Activated CD8-positive, alpha-beta T cell treated with anti-CD3 and anti-CD28 coated beads, Interleukin-2, amount 10 ng/mL, durations not matched to agents 7 days and 5 days (primary cell): ENCODE data around the gene PISD. TPM values are rescaled to one million over a fixed set of nuclear protein-coding genes. Genes with fewer than 3 reads are reported as not detected.
A peak's percentile ranks its signal among the peaks of the same experiment; 100 is the strongest.
"Not testable (repeated sequence)": the region's sequence is repeated elsewhere in the genome, so short reads cannot be mapped to it uniquely, and the experiment has no call there.

Experiments used
- ATAC-seq: fragments of 150-1000 bp; cut with Tn5 transposase; one replicate; pipeline ENCODE4 v1.10.0; 2021; ENCODE audit warnings: moderate library complexity
- CTCF ChIA-PET: fragments of 350-600 bp; sonication (Branson Sonifier 250); formaldehyde crosslinking; loops from one replicate; lab custom pipeline; 2021; ENCODE audit warnings: antibody characterized with exemption; lab: Charles Lee
- POLR2A ChIA-PET: fragments of 350-600 bp; sonication (Branson Sonifier 250); formaldehyde crosslinking; loops from one replicate; lab custom pipeline; 2021; ENCODE audit warnings: antibody characterized with exemption; lab: Charles Lee
- DNase-seq: peaks from one replicate; pipeline ENCODE4 v3.0.0-alpha.2; 2020
- H3K27ac Mint-ChIP-seq: one replicate; pipeline ENCODE4 v1.8.0; 2021; ENCODE audit warnings: mild to moderate bottlenecking, mixed read lengths
- H3K27me3 Mint-ChIP-seq: one replicate; pipeline ENCODE4 v1.8.0; 2021; ENCODE audit warnings: low read depth, mixed read lengths
- H3K36me3 Mint-ChIP-seq: one replicate; pipeline ENCODE4 v1.8.0; 2021; ENCODE audit warnings: low read depth, mixed read lengths
- H3K4me1 Mint-ChIP-seq: one replicate; pipeline ENCODE4 v1.8.0; 2021; ENCODE audit warnings: low read depth, mixed read lengths
- H3K4me3 Mint-ChIP-seq: one replicate; pipeline ENCODE4 v1.8.0; 2021; ENCODE audit warnings: mild to moderate bottlenecking, mixed read lengths
- H3K9me3 Mint-ChIP-seq: one replicate; pipeline ENCODE4 v1.8.0; 2022; ENCODE audit warnings: mixed read lengths; ENCODE audit not compliant: insufficient read depth
- total RNA-seq, 2 experiments: library from RNA; stranded (reverse); gene quantifications; one replicate each; pipeline ENCODE4 v1.2.3, GENCODE V29; 2021

The PISD gene
- total RNA-seq, 2 experiments from 2014 or later, result 28.8 to 29.2 TPM

GRCh38 chr22:31681349-31682345, 19.6 kb upstream of the PISD start:
- DNase-seq, result no peak
- POLR2A ChIA-PET, result interaction anchor here (0.5 kb wide), 1 partner anchor 10 kb away, joined by 3 read pairs; no protein-coding TSS in a partner anchor
- H3K36me3 Mint-ChIP-seq, result peaks cover 33% of the 10 kb centered on the region
- CTCF ChIA-PET, result interaction anchor here (0.8 to 1.5 kb wide), 4 partner anchors 13 to 289 kb away, joined by 3 to 7 read pairs (median 4); no protein-coding TSS in a partner anchor
- H3K4me1 Mint-ChIP-seq, result peaks cover 14% of the 10 kb centered on the region
- no peak overlapping the region for H3K27ac Mint-ChIP-seq
- H3K4me3 Mint-ChIP-seq, result no peak overlapping the region
- no peak for ATAC-seq
- no peaks in the 10 kb centered on the region for H3K27me3 Mint-ChIP-seq
- no peaks in the 10 kb centered on the region for H3K9me3 Mint-ChIP-seq

GRCh38 chr22:31680861-31681341, 18.9 kb upstream of the PISD start:
- no peak overlapping the region for H3K4me3 Mint-ChIP-seq
- no peak for ATAC-seq
- ChIA-PET CTCF (interaction anchor here (0.8 to 1.5 kb wide), 3 partner anchors 12 to 290 kb away, joined by 3 to 7 read pairs (median 3); no protein-coding TSS in a partner anchor), POLR2A (interaction anchor here (0.5 kb wide), 1 partner anchor 9 kb away, joined by 3 read pairs; no protein-coding TSS in a partner anchor)
- peaks cover 19% of the 10 kb centered on the region for H3K4me1 Mint-ChIP-seq
- H3K9me3 Mint-ChIP-seq, result no peaks in the 10 kb centered on the region
- H3K27me3 Mint-ChIP-seq, result no peaks in the 10 kb centered on the region
- H3K27ac Mint-ChIP-seq, result no peak overlapping the region
- H3K36me3 Mint-ChIP-seq, result peaks cover 31% of the 10 kb centered on the region
- no peak for DNase-seq

GRCh38 chr22:31678748-31679147, 16.7 kb upstream of the PISD start:
- no peaks in the 10 kb centered on the region for H3K9me3 Mint-ChIP-seq
- ChIA-PET POLR2A (no interaction called here), CTCF (no interaction called here)
- no peak overlapping the region for H3K4me3 Mint-ChIP-seq
- ATAC-seq (no peak), DNase-seq (no peak)
- H3K27ac Mint-ChIP-seq, result peak overlapping the region; percentile 53
- peaks cover 19% of the 10 kb centered on the region for H3K4me1 Mint-ChIP-seq
- H3K36me3 Mint-ChIP-seq, result peaks cover 12% of the 10 kb centered on the region
- no peaks in the 10 kb centered on the region for H3K27me3 Mint-ChIP-seq

- ATAC-seq, result peak; percentile 100
- Mint-ChIP-seq H3K27ac (peak overlapping the region; percentile 88), H3K4me3 (peak overlapping the region; percentile 82), H3K36me3 (peaks cover 4% of the 10 kb centered on the region), H3K9me3 (no peaks in the 10 kb centered on the region), H3K4me1 (peaks cover 19% of the 10 kb centered on the region), H3K27me3 (no peaks in the 10 kb centered on the region)
- ChIA-PET CTCF (interaction anchor here (0.9 to 4.3 kb wide), 6 partner anchors 8 to 294 kb away, joined by 3 to 67 read pairs (median 4); partner anchors contain the start of gene PISD), POLR2A (interaction anchor here (0.9 to 1.8 kb wide), 10 partner anchors 8 to 269 kb away, joined by 3 to 14 read pairs (median 5); partner anchors contain the start of genes DEPDC5 and PISD)
- DNase-seq, result peak; percentile 93
Observed at GRCh38 chr22:31676700-31677099, 14.7 kb upstream of the PISD start.

- ChIA-PET CTCF (interaction anchor here (4.3 kb wide), 1 partner anchor 10 kb away, joined by 67 read pairs; the partner anchor contains the start of gene PISD), POLR2A (interaction anchor here (1.0 kb wide), 1 partner anchor 80 kb away, joined by 4 read pairs; the partner anchor contains the start of gene DEPDC5)
- not testable (repeated sequence) for ATAC-seq, DNase-seq, H3K36me3 Mint-ChIP-seq, H3K27me3 Mint-ChIP-seq, H3K9me3 Mint-ChIP-seq, H3K27ac Mint-ChIP-seq, H3K4me3 Mint-ChIP-seq
- H3K4me1 Mint-ChIP-seq, result peaks cover 12% of the 10 kb centered on the region
Observed at GRCh38 chr22:31674219-31674618, 12.2 kb upstream of the PISD start.

- H3K4me3 Mint-ChIP-seq, DNase-seq, H3K9me3 Mint-ChIP-seq, ATAC-seq, H3K4me1 Mint-ChIP-seq, H3K27me3 Mint-ChIP-seq, H3K36me3 Mint-ChIP-seq, H3K27ac Mint-ChIP-seq: not testable (repeated sequence)
- CTCF ChIA-PET, result interaction anchor here (0.8 to 1.9 kb wide), 3 partner anchors 8 to 302 kb away, joined by 3 to 10 read pairs (median 3); no protein-coding TSS in a partner anchor
- POLR2A ChIA-PET, result interaction anchor here (1.7 kb wide), 1 partner anchor 8 kb away, joined by 10 read pairs; no protein-coding TSS in a partner anchor
Observed at GRCh38 chr22:31668849-31669248, 6.8 kb upstream of the PISD start.

- peak overlapping the region; percentile 90 for H3K4me3 Mint-ChIP-seq
- POLR2A ChIA-PET, result interaction anchor here (0.7 to 2.4 kb wide), 16 partner anchors 14 to 1071 kb away, joined by 3 to 16 read pairs (median 4); partner anchors contain the start of genes DEPDC5, PATZ1 and PES1
- peaks cover 1% of the 10 kb centered on the region for H3K36me3 Mint-ChIP-seq
- ATAC-seq (no peak), DNase-seq (no peak)
- H3K27ac Mint-ChIP-seq, result peak overlapping the region; percentile 92
- CTCF ChIA-PET, result interaction anchor here (0.7 to 6.9 kb wide), 12 partner anchors 13 to 450 kb away, joined by 3 to 89 read pairs (median 4); partner anchors contain the start of gene DEPDC5
- H3K9me3 Mint-ChIP-seq, result no peaks in the 10 kb centered on the region
- H3K27me3 Mint-ChIP-seq, result no peaks in the 10 kb centered on the region
- peaks cover 29% of the 10 kb centered on the region for H3K4me1 Mint-ChIP-seq
Observed at GRCh38 chr22:31662668-31663037, 638 bp upstream of the PISD start.

- H3K9me3 Mint-ChIP-seq, result not testable (repeated sequence)
- H3K4me3 Mint-ChIP-seq, result peak overlapping the region; percentile 90
Observed at GRCh38 chr22:31660860-31661341, 1.1 kb downstream of the PISD start.

GRCh38 chr22:31659246-31659645, 2.8 kb downstream of the PISD start:
- H3K27me3 Mint-ChIP-seq, result no peaks in the 10 kb centered on the region
- peaks cover 3% of the 10 kb centered on the region for H3K36me3 Mint-ChIP-seq
- CTCF ChIA-PET, result no interaction called here
- no peak overlapping the region for H3K27ac Mint-ChIP-seq
- H3K4me3 Mint-ChIP-seq, result no peak overlapping the region
- H3K9me3 Mint-ChIP-seq, result no peaks in the 10 kb centered on the region
- DNase-seq (no peak), ATAC-seq (no peak)
- H3K4me1 Mint-ChIP-seq, result peaks cover 26% of the 10 kb centered on the region
- POLR2A ChIA-PET, result no interaction called here

More at GRCh38 chr22:31660860-31661341, 1.1 kb downstream of the PISD start:
- CTCF ChIA-PET, result interaction anchor here (1.7 to 6.9 kb wide), 5 partner anchors 15 to 310 kb away, joined by 5 to 89 read pairs (median 24); no protein-coding TSS in a partner anchor
- ATAC-seq, H3K27me3 Mint-ChIP-seq, H3K36me3 Mint-ChIP-seq: not testable (repeated sequence)
- Mint-ChIP-seq H3K27ac (peak overlapping the region; percentile 92), H3K4me1 (peaks cover 29% of the 10 kb centered on the region)
- POLR2A ChIA-PET, result interaction anchor here (1.4 to 2.4 kb wide), 5 partner anchors 16 to 315 kb away, joined by 3 to 16 read pairs (median 11); partner anchors contain the start of genes DEPDC5 and PATZ1
- DNase-seq, result peak; percentile 34

GRCh38 chr22:31654408-31654807, 7.6 kb downstream of the PISD start:
- Mint-ChIP-seq H3K36me3 (peaks cover 5% of the 10 kb centered on the region), H3K4me1 (peaks cover 8% of the 10 kb centered on the region), H3K27me3 (no peaks in the 10 kb centered on the region), H3K9me3 (no peaks in the 10 kb centered on the region), H3K4me3 (no peak overlapping the region), H3K27ac (no peak overlapping the region)
- DNase-seq (no peak), ATAC-seq (no peak)
- ChIA-PET CTCF (interaction anchor here (1.0 to 1.1 kb wide), 2 partner anchors 10 to 12 kb away, joined by 3 read pairs; no protein-coding TSS in a partner anchor), POLR2A (interaction anchor here (0.6 kb wide), 1 partner anchor 18 kb away, joined by 3 read pairs; no protein-coding TSS in a partner anchor)

- DNase-seq (no peak), ATAC-seq (no peak)
- Mint-ChIP-seq H3K4me3 (no peak overlapping the region), H3K27ac (no peak overlapping the region), H3K9me3 (no peaks in the 10 kb centered on the region), H3K36me3 (peaks cover 7% of the 10 kb centered on the region), H3K4me1 (peaks cover 8% of the 10 kb centered on the region), H3K27me3 (no peaks in the 10 kb centered on the region)
- POLR2A ChIA-PET, result interaction anchor here (0.6 kb wide), 1 partner anchor 18 kb away, joined by 3 read pairs; no protein-coding TSS in a partner anchor
- CTCF ChIA-PET, result interaction anchor here (1.0 to 1.1 kb wide), 2 partner anchors 10 to 12 kb away, joined by 3 read pairs; no protein-coding TSS in a partner anchor
Observed at GRCh38 chr22:31653944-31654343, 8.1 kb downstream of the PISD start.
